ENCODE measurements around the gene CDHR2.

- TF ChIP-seq CTCF (IDR thresholded peaks at IDR 0.05) (no peak), POLR2AphosphoS5 (IDR thresholded peaks at IDR 0.05; ENCODE audit: insufficient read depth in 1 of 2, low read depth in 1 of 2) (no peak), POLR2A (IDR thresholded peaks at IDR 0.05) (no peak)
These were observed 93.7 kb downstream of the CDHR2 start for GRCh38 chr5:176642675-176643490.
